Loucy (cell line): Measurements from ENCODE around the gene FOXR1.

Experiments used
- CTCF ChIP-seq: fragments of 200-600 bp; sonication (generic); conservative IDR thresholded peaks from 2 replicates; pipeline ENCODE4 v1.5.1; 2014; ENCODE audit warnings: mild to moderate bottlenecking, antibody characterized with exemption, low read length
- EZH2phosphoT487 ChIP-seq: fragments of 200-600 bp; IDR thresholded peaks from 2 replicates; pipeline ENCODE4 v1.6.1; 2018; ENCODE audit warnings: antibody characterized with exemption, mild to moderate bottlenecking, moderate library complexity, borderline replicate concordance

DNA sequence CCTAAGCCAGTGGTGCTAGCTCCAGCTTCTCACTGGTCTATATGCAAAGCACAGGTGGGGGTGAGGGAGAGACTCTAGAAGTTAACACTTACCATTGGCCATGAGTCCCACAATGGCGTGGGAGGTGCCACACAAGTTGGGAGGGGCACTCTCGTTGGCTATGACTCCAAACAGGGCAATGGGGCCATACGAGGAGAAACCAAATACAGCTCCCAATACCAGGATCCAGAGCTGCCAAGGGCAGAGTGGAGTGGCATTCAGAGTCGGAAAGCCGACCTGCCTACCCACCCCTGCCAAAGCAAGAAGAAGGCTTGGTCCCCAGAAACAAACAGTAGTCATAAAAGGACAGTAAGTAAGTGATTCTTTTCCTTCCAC, 53.5 kb downstream of the FOXR1 start:
- no peak for TF ChIP-seq CTCF
- no peak for TF ChIP-seq EZH2phosphoT487
